HG02798 (cell line): Measurements from ENCODE around the gene PAXIP1.

Experiments
- ATAC-seq: cut with Tn5 transposase; IDR thresholded peaks from one replicate; pipeline ENCODE4 v1.9.1; 2021; ENCODE audit warnings: mild to moderate bottlenecking; ENCODE audit not compliant: unreplicated experiment, poor library complexity

Gene PAXIP1

DNA sequence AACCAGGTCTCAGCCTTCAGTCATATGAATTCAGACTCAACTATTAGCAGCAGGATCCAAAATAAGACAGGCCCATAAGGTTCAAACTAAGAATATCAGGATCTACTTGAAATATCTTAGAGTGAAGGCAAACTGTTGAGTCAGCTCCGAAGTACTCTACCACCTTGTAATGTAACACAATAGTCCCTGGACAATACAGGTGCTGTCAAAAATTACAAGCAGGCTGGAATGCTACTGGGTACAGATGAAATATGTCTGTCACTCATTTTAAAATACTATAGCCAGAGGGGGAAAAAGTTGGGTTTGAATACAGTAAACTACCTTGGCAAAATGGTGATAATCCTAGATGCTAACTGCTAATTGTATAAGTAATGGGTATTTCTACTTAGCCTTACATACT lies 6.8 kb downstream of the PAXIP1 start:
- ATAC-seq = no peak

DNA sequence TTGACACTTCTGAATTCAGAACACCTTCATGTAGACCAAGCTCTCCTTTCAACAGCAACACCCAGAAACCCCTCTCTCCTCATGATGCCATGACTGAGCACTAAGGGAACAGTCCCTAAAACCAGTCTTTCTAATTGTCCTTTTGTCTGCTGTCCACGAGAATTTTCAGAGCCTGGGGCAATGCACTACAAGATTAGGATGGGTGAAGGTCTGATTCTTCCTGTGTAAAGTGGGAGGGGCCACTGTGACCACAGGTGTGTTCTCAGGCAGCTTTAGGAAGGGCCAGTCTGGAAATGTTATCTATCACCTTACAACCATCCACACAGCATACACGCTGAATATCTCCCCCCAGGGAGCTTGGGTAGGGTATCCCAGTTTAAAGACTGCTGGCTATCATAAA lies 7.9 kb downstream of the PAXIP1 start:
- ATAC-seq = no peak

GRCh38 chr7:154990964-154991540 lies 11.9 kb downstream of the PAXIP1 start:
- ATAC-seq = no peak

DNA sequence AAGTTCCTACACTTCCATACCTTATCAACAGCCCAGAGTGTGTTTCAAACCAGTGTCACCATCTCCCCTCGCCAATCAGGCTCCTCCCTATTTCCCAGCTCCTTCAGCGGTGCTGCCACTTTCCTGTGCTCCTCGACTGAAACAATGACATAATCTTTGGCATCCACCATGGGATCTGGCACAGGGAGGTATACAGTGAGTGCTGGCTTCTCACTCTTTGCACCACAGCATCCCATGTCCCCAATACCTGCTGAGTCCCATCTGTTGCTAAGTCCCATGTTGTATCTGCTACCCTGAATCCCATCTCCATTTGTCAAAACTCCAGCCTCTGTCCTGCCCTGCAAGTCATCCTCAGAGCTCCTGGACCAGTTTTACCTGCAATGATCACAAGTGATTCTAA lies 15.4 kb downstream of the PAXIP1 start:
- ATAC-seq = no peak

GRCh38 chr7:154986200-154986945 lies 16.6 kb downstream of the PAXIP1 start:
- ATAC-seq = no peak

- ATAC-seq = no peak
These were observed 17.7 kb downstream of the PAXIP1 start for GRCh38 chr7:154985230-154985629.

- ATAC-seq = no peak
These were observed 18.2 kb downstream of the PAXIP1 start for GRCh38 chr7:154984601-154985188.

DNA sequence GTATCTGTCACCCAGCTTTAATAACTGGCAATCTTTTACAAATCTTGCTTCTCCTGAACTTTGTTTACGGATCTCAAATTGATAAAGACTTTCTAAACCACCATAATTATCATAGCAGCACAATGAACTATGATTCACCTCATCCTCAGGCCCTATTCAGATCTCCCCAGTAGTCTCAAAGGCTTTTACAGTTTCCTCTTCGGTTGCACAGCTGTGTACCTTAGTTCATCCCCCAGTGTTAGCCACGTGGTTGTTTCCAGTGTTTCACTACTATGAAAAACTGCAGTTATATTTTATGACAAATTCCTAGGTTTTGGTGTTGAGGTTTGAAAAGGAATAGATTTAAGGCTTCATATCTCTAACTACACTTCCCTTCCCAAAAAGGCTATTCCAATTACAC lies 24.9 kb downstream of the PAXIP1 start:
- ATAC-seq = no peak

DNA sequence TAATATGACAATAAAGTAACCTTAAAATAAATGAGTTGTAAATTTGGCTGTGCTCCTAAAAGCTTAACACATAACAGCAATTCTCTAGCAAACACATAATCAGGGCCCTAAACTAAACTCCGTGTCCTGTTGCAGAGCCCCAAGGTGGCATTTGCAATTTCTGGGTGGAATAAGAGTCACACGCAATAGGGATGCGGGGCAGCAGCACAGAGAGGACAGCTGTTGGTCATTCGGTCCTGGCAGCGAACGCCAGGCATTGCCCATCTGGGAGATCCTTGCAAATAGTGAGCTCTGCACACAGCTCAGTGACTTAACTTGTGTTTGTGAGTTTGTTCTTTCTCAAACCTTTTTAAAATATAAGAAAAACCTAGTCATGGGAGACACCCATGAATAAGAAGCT lies 25.7 kb downstream of the PAXIP1 start:
- no peak for ATAC-seq

DNA sequence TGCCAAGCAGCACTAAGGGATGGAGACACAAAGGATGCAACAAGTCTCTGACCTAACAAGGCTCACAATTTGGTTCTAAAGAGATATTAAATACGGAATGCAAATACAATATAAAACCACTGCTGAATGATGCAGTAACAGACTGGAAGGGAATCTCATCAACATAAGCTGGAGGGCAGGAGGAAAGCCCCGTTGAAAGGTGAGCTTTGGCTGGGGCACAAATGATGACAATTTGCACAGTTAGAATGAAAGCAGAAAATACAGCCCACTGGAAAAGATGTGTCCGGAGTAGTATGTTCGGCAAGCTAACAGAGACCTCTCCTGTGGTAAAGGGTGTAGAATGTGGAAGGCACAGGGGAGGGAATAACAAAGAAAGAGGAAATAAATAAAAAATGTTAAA lies 26.1 kb downstream of the PAXIP1 start:
- no peak for ATAC-seq

DNA sequence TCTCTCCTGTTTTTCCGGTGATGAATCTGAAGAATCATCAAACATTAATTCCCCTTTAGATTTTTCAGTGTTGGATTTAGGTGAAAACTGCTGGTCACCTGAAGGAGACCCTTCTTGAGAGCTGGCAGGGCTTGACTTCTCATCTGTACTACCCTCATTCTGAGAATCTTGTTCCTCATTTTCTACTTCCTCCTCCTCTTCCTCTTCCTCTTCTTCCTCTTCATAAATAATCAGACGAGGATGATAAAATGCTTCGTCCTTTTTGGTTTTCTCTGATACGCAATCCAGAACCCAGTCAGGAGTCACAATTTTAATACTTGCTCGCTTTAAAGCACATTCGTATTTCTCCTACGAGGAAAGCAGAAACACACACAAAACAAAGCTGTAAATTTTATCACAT lies 26.9 kb downstream of the PAXIP1 start:
- no peak for ATAC-seq

GRCh38 chr7:154973381-154973780 lies 29.5 kb downstream of the PAXIP1 start:
- no peak for ATAC-seq

- ATAC-seq = no peak
These were observed 34.5 kb downstream of the PAXIP1 start for GRCh38 chr7:154968336-154969001.

- ATAC-seq = no peak
These were observed 35.4 kb downstream of the PAXIP1 start for GRCh38 chr7:154967401-154967955.

DNA sequence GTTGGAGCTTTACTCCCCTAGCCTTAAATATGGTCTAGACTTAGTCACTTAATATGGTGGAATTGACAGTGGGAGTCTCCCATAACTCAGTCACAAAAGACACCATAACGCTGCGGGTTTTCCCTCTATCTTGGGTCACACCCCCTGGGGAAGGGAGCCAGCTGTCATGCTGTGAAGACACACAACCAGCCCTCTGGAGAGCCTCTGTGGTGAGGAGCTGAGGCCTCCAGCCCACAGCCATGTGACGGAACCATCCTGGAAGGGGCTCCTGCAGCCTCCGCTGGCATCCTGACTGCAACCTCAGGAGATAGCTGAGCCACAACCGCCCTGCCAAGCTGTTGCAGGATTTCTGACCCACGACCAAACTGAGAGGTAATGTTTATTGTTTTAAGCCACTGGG lies 37.9 kb downstream of the PAXIP1 start:
- no peak for ATAC-seq

GRCh38 chr7:154960063-154960790 lies 42.7 kb downstream of the PAXIP1 start:
- ATAC-seq = no peak

DNA sequence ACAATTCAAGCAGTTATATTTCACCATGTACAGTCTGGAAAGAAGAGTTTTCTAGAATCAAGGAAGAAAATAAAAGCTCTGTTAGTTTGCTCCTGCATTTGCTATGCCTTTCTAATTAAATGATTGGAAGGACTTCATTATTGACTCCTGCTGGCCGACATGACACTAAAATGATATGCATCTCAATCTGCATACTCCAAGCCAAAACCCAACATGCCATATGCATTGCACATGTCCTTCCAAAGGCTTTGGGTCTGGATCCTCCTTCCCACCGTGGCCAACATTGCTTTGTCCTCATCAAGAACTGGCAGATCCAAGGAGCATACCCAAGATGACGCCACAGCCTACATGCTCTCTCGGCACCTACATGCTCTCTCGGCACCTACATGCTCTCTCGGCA lies 46.5 kb downstream of the PAXIP1 start:
- no peak for ATAC-seq

GRCh38 chr7:154953006-154953684 lies 49.8 kb downstream of the PAXIP1 start:
- no peak for ATAC-seq

GRCh38 chr7:154950960-154951359 lies 52.0 kb downstream of the PAXIP1 start:
- ATAC-seq = no peak

DNA sequence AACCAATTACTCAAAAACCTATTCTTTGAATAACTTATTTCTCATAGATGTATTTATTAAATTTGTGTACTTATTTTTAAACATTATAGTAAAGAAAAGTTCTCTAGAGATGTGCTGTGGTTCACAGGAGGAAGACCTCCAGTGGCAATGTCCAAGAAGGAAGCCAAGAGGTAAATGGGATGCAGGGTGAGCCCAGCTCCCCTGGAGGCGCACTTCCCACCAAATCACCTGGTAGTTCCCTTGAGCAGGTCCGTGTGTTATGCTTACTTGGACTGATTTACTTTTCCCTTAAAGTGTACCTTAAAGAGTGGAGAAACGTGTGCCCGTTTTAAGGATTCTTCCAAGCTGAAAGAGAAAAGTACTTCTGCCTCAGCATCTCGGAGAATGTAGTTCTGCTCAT lies 55.3 kb downstream of the PAXIP1 start:
- ATAC-seq = no peak
